ENCODE data around the gene FRMD4A. TPM values are rescaled to one million over a fixed set of nuclear protein-coding genes. Genes with fewer than 3 reads are reported as not detected.
"Not testable (repeated sequence)": the region's sequence is repeated elsewhere in the genome, so short reads cannot be mapped to it uniquely, and the experiment has no call there.

Gene FRMD4A
- total RNA-seq, 1 donor from 2014 or later: 236 TPM

DNA sequence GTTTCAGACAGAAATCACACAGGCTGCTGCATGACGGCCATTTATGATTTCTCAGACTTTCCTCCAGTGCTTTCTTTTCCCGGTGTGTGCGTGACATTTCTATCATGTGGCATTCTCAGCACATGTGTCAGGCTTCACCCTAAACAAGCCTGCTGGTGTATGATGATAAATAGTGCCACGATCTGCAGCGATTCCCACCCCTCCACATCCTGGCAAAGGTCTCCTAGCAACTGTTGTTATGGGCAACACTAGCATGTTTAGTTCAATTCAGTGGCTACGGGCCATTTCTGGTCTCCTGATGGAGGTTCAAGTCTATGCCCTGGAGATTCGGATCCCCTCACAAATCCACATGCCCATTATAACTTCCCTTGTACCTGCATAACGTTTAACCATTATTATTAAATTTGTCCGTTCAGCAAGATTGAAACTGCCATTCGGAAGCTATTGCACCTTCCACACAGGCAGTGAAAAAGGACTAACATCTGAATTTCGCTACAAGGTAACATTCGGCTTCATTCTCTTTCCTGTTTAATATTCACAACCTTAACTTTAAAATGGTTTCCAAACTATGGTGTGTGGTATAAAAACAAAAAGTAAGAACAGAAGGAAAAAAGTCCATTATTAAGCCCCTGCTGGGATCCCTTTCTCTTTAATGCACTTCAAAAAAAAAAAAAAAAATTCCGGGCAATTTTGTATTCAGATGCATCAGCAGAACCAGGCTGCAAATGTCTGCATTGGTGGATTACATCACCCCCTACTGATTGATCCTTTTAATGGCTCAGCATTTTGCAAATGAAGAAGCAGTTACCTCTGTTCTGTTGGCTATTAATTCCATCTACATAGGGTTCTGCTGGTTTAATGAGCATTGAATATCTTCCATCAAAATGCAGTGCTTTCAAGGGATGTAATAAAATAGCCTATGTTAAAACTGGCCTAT, 90.2 kb downstream of the FRMD4A start:
- Mint-ChIP-seq H3K27ac (ENCODE audit: unreplicated experiment) (no peak overlapping the region), H3K4me3 (ENCODE audit: unreplicated experiment) (no peak overlapping the region), H3K9me3 (ENCODE audit: unreplicated experiment) (peaks cover 5% of the 10 kb centered on the region), H3K27me3 (ENCODE audit: unreplicated experiment) (no peaks in the 10 kb centered on the region), H3K4me1 (ENCODE audit: unreplicated experiment) (peaks cover 29% of the 10 kb centered on the region), H3K36me3 (ENCODE audit: unreplicated experiment) (peaks cover 3% of the 10 kb centered on the region)
- TF ChIP-seq, protein P1, sequence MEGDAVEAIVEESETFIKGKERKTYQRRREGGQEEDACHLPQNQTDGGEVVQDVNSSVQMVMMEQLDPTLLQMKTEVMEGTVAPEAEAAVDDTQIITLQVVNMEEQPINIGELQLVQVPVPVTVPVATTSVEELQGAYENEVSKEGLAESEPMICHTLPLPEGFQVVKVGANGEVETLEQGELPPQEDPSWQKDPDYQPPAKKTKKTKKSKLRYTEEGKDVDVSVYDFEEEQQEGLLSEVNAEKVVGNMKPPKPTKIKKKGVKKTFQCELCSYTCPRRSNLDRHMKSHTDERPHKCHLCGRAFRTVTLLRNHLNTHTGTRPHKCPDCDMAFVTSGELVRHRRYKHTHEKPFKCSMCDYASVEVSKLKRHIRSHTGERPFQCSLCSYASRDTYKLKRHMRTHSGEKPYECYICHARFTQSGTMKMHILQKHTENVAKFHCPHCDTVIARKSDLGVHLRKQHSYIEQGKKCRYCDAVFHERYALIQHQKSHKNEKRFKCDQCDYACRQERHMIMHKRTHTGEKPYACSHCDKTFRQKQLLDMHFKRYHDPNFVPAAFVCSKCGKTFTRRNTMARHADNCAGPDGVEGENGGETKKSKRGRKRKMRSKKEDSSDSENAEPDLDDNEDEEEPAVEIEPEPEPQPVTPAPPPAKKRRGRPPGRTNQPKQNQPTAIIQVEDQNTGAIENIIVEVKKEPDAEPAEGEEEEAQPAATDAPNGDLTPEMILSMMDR (IDR thresholded peaks at IDR 0.05): peak; percentile 61
- DNase-seq (ENCODE audit: extremely low spot score, unreplicated experiment): no peak

DNA sequence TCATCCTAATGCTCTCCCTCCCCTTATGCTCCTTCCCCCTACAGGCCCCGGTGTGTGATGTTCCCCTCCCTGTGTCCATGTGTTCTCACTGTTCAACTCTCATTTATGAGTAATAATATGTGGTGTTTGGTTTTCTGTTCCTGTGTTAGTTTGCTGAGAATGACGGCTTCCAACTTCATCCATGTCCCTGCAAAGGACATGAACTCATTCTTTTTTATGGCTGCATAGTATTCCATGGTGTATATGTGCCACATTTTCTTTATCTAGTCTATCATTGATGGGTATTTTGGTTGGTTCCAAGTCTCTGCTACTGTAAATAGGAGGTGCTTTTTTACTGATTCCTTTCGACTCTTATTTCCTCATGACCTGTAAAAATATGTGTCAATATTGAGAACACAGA, 92.1 kb downstream of the FRMD4A start:
- not testable (repeated sequence) for H3K4me3 Mint-ChIP-seq (ENCODE audit: unreplicated experiment); H3K27ac Mint-ChIP-seq (ENCODE audit: unreplicated experiment); DNase-seq (ENCODE audit: extremely low spot score, unreplicated experiment); H3K36me3 Mint-ChIP-seq (ENCODE audit: unreplicated experiment); H3K9me3 Mint-ChIP-seq (ENCODE audit: unreplicated experiment); H3K27me3 Mint-ChIP-seq (ENCODE audit: unreplicated experiment)
- peaks cover 14% of the 10 kb centered on the region for H3K4me1 Mint-ChIP-seq (ENCODE audit: unreplicated experiment)

DNA sequence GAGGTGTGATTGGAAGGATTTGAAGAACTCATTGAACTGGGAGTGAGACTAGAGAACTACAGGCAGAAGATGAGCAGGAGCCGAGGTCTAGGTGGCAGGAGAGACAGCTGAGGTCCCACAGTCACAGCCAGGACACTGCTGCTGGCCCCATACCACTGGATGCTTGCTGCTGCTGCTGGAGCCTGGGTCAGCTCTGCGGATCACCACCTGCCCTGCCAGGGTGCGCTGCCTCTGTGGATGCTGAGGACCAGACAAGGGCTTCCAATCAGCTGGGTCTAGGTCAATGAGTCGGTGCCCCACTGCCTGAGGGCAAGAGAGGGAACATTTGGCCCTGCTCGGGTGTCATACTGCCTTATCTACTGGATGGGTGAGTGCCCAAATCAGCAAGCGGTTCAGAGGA, 94.4 kb downstream of the FRMD4A start:
- Mint-ChIP-seq H3K27ac (ENCODE audit: unreplicated experiment) (no peak overlapping the region), H3K4me1 (ENCODE audit: unreplicated experiment) (peaks cover 18% of the 10 kb centered on the region), H3K9me3 (ENCODE audit: unreplicated experiment) (peaks cover 3% of the 10 kb centered on the region), H3K36me3 (ENCODE audit: unreplicated experiment) (peaks cover 7% of the 10 kb centered on the region), H3K4me3 (ENCODE audit: unreplicated experiment) (no peak overlapping the region), H3K27me3 (ENCODE audit: unreplicated experiment) (no peaks in the 10 kb centered on the region)
- TF ChIP-seq, protein P1 (IDR thresholded peaks at IDR 0.05): no peak
- no peak for DNase-seq (ENCODE audit: extremely low spot score, unreplicated experiment)

DNA sequence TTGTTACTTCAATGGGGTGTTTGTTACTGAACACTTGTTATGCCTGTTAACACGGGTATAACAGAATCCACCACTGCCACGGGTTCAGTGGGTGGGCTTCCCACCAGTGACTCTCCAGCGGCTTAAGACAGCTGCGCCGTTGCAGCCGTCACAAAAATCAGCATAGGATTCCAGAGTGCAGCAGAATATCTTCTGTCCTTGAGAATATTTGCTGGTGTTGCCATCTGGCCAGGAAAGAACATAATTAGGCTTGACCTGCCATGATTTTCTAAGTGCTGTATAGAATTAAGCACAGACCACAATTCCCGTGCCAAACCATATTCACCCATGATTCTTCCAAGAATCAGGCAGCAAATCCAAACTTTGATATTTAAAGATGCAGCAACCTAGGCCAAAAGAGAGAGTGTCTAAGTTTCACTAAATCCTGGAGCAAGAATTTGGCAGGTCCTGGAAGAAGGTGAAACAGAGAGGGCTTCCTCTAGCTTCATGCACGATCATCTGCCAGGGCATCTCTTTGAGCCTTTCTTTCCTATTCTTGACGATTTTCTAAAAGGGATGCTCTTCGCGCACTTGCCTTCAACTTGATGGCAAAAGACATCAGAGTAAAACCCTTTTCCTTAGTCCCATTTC, 95.0 kb downstream of the FRMD4A start:
- TF ChIP-seq, protein P1 (IDR thresholded peaks at IDR 0.05): no peak

DNA sequence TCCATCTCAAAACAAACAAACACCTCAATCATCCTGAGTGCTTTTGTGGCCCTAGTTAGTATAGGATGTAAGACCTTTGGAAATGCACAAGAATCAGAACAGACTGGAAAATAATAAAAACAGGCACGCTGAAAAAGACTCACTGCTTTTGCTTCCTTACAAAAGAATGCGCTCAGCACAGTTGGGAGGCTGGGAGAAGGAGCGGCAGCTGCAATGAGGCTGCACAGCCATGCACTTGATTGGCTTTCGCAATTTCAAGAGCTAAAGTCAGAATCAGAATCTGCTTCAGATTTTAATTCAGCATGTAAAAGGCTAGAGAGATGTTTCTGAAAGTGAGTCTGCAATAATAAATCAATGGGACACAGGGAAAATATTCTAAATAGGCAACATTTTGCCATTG, 97.2 kb downstream of the FRMD4A start:
- Mint-ChIP-seq H3K4me3 (ENCODE audit: unreplicated experiment) (no peak overlapping the region), H3K27me3 (ENCODE audit: unreplicated experiment) (no peaks in the 10 kb centered on the region), H3K27ac (ENCODE audit: unreplicated experiment) (no peak overlapping the region), H3K9me3 (ENCODE audit: unreplicated experiment) (peaks cover 7% of the 10 kb centered on the region), H3K36me3 (ENCODE audit: unreplicated experiment) (peaks cover 11% of the 10 kb centered on the region), H3K4me1 (ENCODE audit: unreplicated experiment) (peaks cover 14% of the 10 kb centered on the region)
- DNase-seq (ENCODE audit: extremely low spot score, unreplicated experiment): no peak
- TF ChIP-seq, protein P1 (IDR thresholded peaks at IDR 0.05): no peak

More for the DNA sequence above, 95.0 kb downstream of the FRMD4A start:
- peaks cover 19% of the 10 kb centered on the region for H3K4me1 Mint-ChIP-seq (ENCODE audit: unreplicated experiment)
- DNase-seq (ENCODE audit: extremely low spot score, unreplicated experiment): no peak
- no peak overlapping the region for H3K27ac Mint-ChIP-seq (ENCODE audit: unreplicated experiment)
- no peaks in the 10 kb centered on the region for H3K27me3 Mint-ChIP-seq (ENCODE audit: unreplicated experiment)
- no peak overlapping the region for H3K4me3 Mint-ChIP-seq (ENCODE audit: unreplicated experiment)
- peaks cover 7% of the 10 kb centered on the region for H3K36me3 Mint-ChIP-seq (ENCODE audit: unreplicated experiment)
- H3K9me3 Mint-ChIP-seq (ENCODE audit: unreplicated experiment): peaks cover 5% of the 10 kb centered on the region

DNA sequence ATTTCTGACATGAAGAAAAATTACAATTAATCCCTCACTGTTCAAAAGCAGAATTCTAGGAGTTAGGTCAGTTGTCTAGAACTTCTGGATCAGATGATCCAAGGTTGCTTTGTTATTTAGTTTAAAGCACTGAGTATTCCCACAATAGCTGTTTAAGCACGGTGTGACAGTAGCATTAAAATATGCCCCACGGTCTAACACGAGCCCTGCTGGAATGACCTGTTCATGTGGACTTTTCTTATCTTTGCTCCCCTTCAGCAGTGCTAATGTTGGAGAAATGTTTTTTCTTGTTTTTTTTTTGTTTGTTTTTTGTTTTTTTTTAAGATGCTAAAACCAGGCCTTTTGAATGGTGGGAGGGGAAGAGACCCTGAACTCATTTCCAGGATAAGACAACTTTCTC, 101.9 kb downstream of the FRMD4A start:
- not testable (repeated sequence) for H3K9me3 Mint-ChIP-seq (ENCODE audit: unreplicated experiment); H3K36me3 Mint-ChIP-seq (ENCODE audit: unreplicated experiment); DNase-seq (ENCODE audit: extremely low spot score, unreplicated experiment); H3K27ac Mint-ChIP-seq (ENCODE audit: unreplicated experiment); H3K4me3 Mint-ChIP-seq (ENCODE audit: unreplicated experiment); H3K27me3 Mint-ChIP-seq (ENCODE audit: unreplicated experiment)
- peaks cover 29% of the 10 kb centered on the region for H3K4me1 Mint-ChIP-seq (ENCODE audit: unreplicated experiment)

Data from osteocyte (in vitro differentiated cells).